ENCODE data around the gene ZCCHC12.
"Not testable (repeated sequence)": the region's sequence is repeated elsewhere in the genome, so short reads cannot be mapped to it uniquely, and the experiment has no call there.

ZCCHC12 gene

GRCh38 chrX:118823263-118824172 lies at the start of gene ZCCHC12:
Gene ZCCHC12 (plus strand): TSS chrX:118823824. CDS start chrX:118825245, 1,421 bp downstream.
- no peak for DNase-seq (ENCODE audit: low read depth)

- no peak for DNase-seq (ENCODE audit: low read depth)
Measured at GRCh38 chrX:118779581-118779980, 44.0 kb upstream of the ZCCHC12 start.

GRCh38 chrX:118780509-118780908 lies 43.1 kb upstream of the ZCCHC12 start:
- DNase-seq (ENCODE audit: low read depth): no peak

- DNase-seq (ENCODE audit: low read depth): no peak
Measured at GRCh38 chrX:118780911-118781310, 42.7 kb upstream of the ZCCHC12 start.

- DNase-seq (ENCODE audit: low read depth): no peak
Measured at GRCh38 chrX:118795528-118796280, 27.9 kb upstream of the ZCCHC12 start.

- DNase-seq (ENCODE audit: low read depth): no peak
Measured at GRCh38 chrX:118802857-118803256, 20.8 kb upstream of the ZCCHC12 start.

GRCh38 chrX:118807151-118808017 lies 16.2 kb upstream of the ZCCHC12 start:
- DNase-seq (ENCODE audit: low read depth): no peak

- not testable (repeated sequence) for DNase-seq (ENCODE audit: low read depth)
Measured at GRCh38 chrX:118817257-118817656, 6.4 kb upstream of the ZCCHC12 start.

- DNase-seq (ENCODE audit: low read depth): no peak
Measured at GRCh38 chrX:118824173-118824730, 628 bp downstream of the ZCCHC12 start.

- no peak for DNase-seq (ENCODE audit: low read depth)
Measured at GRCh38 chrX:118825227-118825626, 1.6 kb downstream of the ZCCHC12 start.

- no peak for DNase-seq (ENCODE audit: low read depth)
Measured at GRCh38 chrX:118839334-118839958, 15.8 kb downstream of the ZCCHC12 start.

- peak; percentile 12 for DNase-seq (ENCODE audit: low read depth)
Measured at GRCh38 chrX:118847676-118848075, 24.1 kb downstream of the ZCCHC12 start.

GRCh38 chrX:118853596-118853995 lies 30.0 kb downstream of the ZCCHC12 start:
- no peak for DNase-seq (ENCODE audit: low read depth)

GRCh38 chrX:118855681-118856310 lies 32.2 kb downstream of the ZCCHC12 start:
- no peak for DNase-seq (ENCODE audit: low read depth)

- DNase-seq (ENCODE audit: low read depth): no peak
Measured at GRCh38 chrX:118857006-118857405, 33.4 kb downstream of the ZCCHC12 start.

GRCh38 chrX:118861338-118861737 lies 37.7 kb downstream of the ZCCHC12 start:
- DNase-seq (ENCODE audit: low read depth): no peak

GRCh38 chrX:118862091-118862490 lies 38.5 kb downstream of the ZCCHC12 start:
- no peak for DNase-seq (ENCODE audit: low read depth)

- DNase-seq (ENCODE audit: low read depth): no peak
Measured at GRCh38 chrX:118862979-118863378, 39.4 kb downstream of the ZCCHC12 start.

- no peak for DNase-seq (ENCODE audit: low read depth)
Measured at GRCh38 chrX:118864063-118864635, 40.5 kb downstream of the ZCCHC12 start.

GRCh38 chrX:118865231-118865630 lies 41.6 kb downstream of the ZCCHC12 start:
- DNase-seq (ENCODE audit: low read depth): no peak
